CD14-positive monocyte (primary cell): ENCODE results near the gene AQP9. TPM values are rescaled to one million over a fixed set of nuclear protein-coding genes. Genes with fewer than 3 reads are reported as not detected.

Experiments used
- DNase-seq, 3 donors: peaks; one replicate each; pipeline ENCODE4 v3.0.0-alpha.2; 2011 to 2022
- H2AFZ ChIP-seq: 2 replicates; pipeline ENCODE4 v1.6.0; 2012; ENCODE audit warnings: mild to moderate bottlenecking, low read depth, low read length, inconsistent platforms; ENCODE audit not compliant: insufficient read depth, poor library complexity, severe bottlenecking
- H3K27ac ChIP-seq, 2 donors: 1 replicate in 1 of 2; 2 replicates in 1 of 2; pipeline ENCODE4 v1.5.1; 2012 to 2013; ENCODE audit warnings: low read length in 2 of 2, control low read depth in 1 of 2, inconsistent platforms in 1 of 2, low read depth in 1 of 2, mild to moderate bottlenecking in 1 of 2
- H3K27me3 ChIP-seq, 2 donors: one replicate each; pipeline versions ENCODE4 v1.6.0 to v1.6.1; 2011 to 2013; ENCODE audit warnings: low read length in 2 of 2; ENCODE audit not compliant: control insufficient read depth in 2 of 2, insufficient read depth in 2 of 2
- H3K36me3 ChIP-seq, 2 donors: replicated peaks in 1 of 2; 1 replicate in 1 of 2; 2 replicates in 1 of 2; pipeline versions ENCODE4 v1.5.1 to v1.6.1; 2012 to 2013; ENCODE audit warnings: low read length in 2 of 2, control low read depth in 1 of 2, inconsistent platforms in 1 of 2, mild to moderate bottlenecking in 1 of 2; ENCODE audit not compliant: insufficient read depth in 2 of 2, control insufficient read depth in 1 of 2
- H3K4me1 ChIP-seq, 2 donors: 1 replicate in 1 of 2; 2 replicates in 1 of 2; pipeline versions ENCODE4 v1.5.1 to v1.6.1; 2012 to 2013; ENCODE audit warnings: low read length in 2 of 2, control low read depth in 1 of 2, inconsistent platforms in 1 of 2, mild to moderate bottlenecking in 1 of 2, moderate library complexity in 1 of 2; ENCODE audit not compliant: insufficient read depth in 2 of 2, control insufficient read depth in 1 of 2
- H3K4me2 ChIP-seq: replicated peaks from 2 replicates; pipeline ENCODE3; 2012; ENCODE audit warnings: low read length, moderate library complexity, mild to moderate bottlenecking; ENCODE audit not compliant: poor library complexity, severe bottlenecking; ENCODE audit errors: extremely low read depth
- H3K4me3 ChIP-seq, 3 experiments: fragments of 200-600 bp in 1 of 3; sonication (generic) in 1 of 3; replicated peaks in 1 of 3; 1 replicate in 2 of 3; 2 replicates in 1 of 3; pipeline ENCODE4 v1.5.1; 2011 to 2013; ENCODE audit warnings: low read length in 3 of 3, mild to moderate bottlenecking in 3 of 3, control low read depth in 2 of 3, low read depth in 2 of 3, inconsistent platforms in 1 of 3, moderate library complexity in 1 of 3
- H3K79me2 ChIP-seq: 2 replicates; pipeline ENCODE4 v1.6.0; 2012; ENCODE audit warnings: mild to moderate bottlenecking, control low read depth, inconsistent platforms, low read length, moderate library complexity; ENCODE audit not compliant: insufficient read depth
- H3K9ac ChIP-seq: 2 replicates; pipeline ENCODE4 v1.6.0; 2017; ENCODE audit warnings: low read length, mild to moderate bottlenecking; ENCODE audit not compliant: insufficient read depth, poor library complexity, severe bottlenecking
- H3K9me3 ChIP-seq, 2 donors: replicated peaks in 1 of 2; 1 replicate in 1 of 2; 2 replicates in 1 of 2; pipeline versions ENCODE4 v1.5.1 to v1.6.1; 2012 to 2013; ENCODE audit warnings: low read length in 2 of 2, control low read depth in 1 of 2; ENCODE audit not compliant: control insufficient read depth in 1 of 2, insufficient read depth in 1 of 2
- H4K20me1 ChIP-seq: 2 replicates; pipeline ENCODE4 v1.6.0; 2012; ENCODE audit warnings: mild to moderate bottlenecking, low read length, control low read depth, moderate library complexity; ENCODE audit not compliant: insufficient read depth
- H3K27ac Mint-ChIP-seq, 7 donors: one replicate each; pipeline ENCODE4 v1.8.0; 2020; ENCODE audit warnings: mild to moderate bottlenecking in 7 of 7, mixed read lengths in 7 of 7, moderate library complexity in 6 of 7, inconsistent platforms in 2 of 7
- H3K27me3 Mint-ChIP-seq, 3 donors: one replicate each; pipeline ENCODE4 v1.8.0; 2021 to 2022; ENCODE audit warnings: low read depth in 3 of 3, mild to moderate bottlenecking in 3 of 3, mixed read lengths in 3 of 3, moderate library complexity in 3 of 3, inconsistent platforms in 1 of 3
- H3K36me3 Mint-ChIP-seq, 2 donors: one replicate each; pipeline ENCODE4 v1.8.0; 2020; ENCODE audit warnings: mixed read lengths in 2 of 2, inconsistent platforms in 1 of 2, mild to moderate bottlenecking in 1 of 2
- H3K4me1 Mint-ChIP-seq: one replicate; pipeline ENCODE4 v1.8.0; 2020; ENCODE audit warnings: mild to moderate bottlenecking, mixed read lengths
- H3K4me3 Mint-ChIP-seq, 2 donors: one replicate each; pipeline ENCODE4 v1.8.0; 2020; ENCODE audit warnings: mild to moderate bottlenecking in 2 of 2, mixed read lengths in 2 of 2, moderate library complexity in 1 of 2
- H3K9me3 Mint-ChIP-seq, 7 donors: one replicate each; pipeline ENCODE4 v1.8.0; 2020 to 2022; ENCODE audit warnings: mixed read lengths in 7 of 7, mild to moderate bottlenecking in 6 of 7, moderate library complexity in 6 of 7, inconsistent platforms in 2 of 7
- CTCF ChIP-seq: fragments of 200-600 bp; IDR thresholded peaks from one replicate; pipeline ENCODE4 v1.8.0; 2022; ENCODE audit warnings: antibody characterized with exemption, mild to moderate bottlenecking
- WGBS: methylation state at CpG from one replicate; pipeline ENCODE4 v1.1.5; 2013; ENCODE audit warnings: missing lambda C conversion rate; ENCODE audit not compliant: insufficient coverage; 5-methylcytosine and 5-hydroxymethylcytosine counted together
- intact Hi-C, 2 donors: fragments of 100-400 bp; cut with micrococcal nuclease; formaldehyde crosslinking; loops; one replicate each; pipeline versions ENCODE4 v1.15.0 to v1.15.1; 2023
- polyA plus RNA-seq, 3 donors: library from polyadenylated mRNA; depleted of rRNA in 1 of 3; unstranded in 2 of 3; stranded (reverse) in 1 of 3; fragments of 300-500 nt in 2 of 3; fragments of >200 nt in 1 of 3; fragmentation: Illumina TruSeq in 2 of 3; gene quantifications; 1 replicate in 2 of 3; 2 replicates in 1 of 3; pipeline ENCODE4 v1.2.3, GENCODE V29; 2012 to 2021

The AQP9 gene
- polyA plus RNA-seq, 3 donors, result 35.6 to 141 (median 112) TPM

- WGBS, result 100% methylated on average over 1 of the region's 2 CpGs
- TF ChIP-seq CTCF, result no peak
- Histone ChIP-seq H3K9ac (no peak overlapping the region), H4K20me1 (peaks cover 7% of the 10 kb centered on the region), H3K79me2 (no peaks in the 10 kb centered on the region), H3K9me3 (no peaks in the 10 kb centered on the region), H3K4me1 (peaks cover 0 to under 1% of the 10 kb centered on the region in 2 donors), H3K36me3 (peaks cover 0 to 12% of the 10 kb centered on the region in 2 donors), H3K27ac (no peak overlapping the region), H2AFZ (no peak overlapping the region), H3K4me2 (no peak overlapping the region), H3K27me3 (no peaks in the 10 kb centered on the region), H3K4me3 (no peak overlapping the region)
- H3K4me1 Mint-ChIP-seq, result no peaks in the 10 kb centered on the region
- DNase-seq, result no peak
- no peaks in the 10 kb centered on the region for H3K27me3 Mint-ChIP-seq
- intact Hi-C loops, result loop anchor here in 1 of 2 donors (10.0 kb wide), 1 partner anchor 60 kb away; no protein-coding TSS in a partner anchor
- no peak overlapping the region for H3K4me3 Mint-ChIP-seq
- no peaks in the 10 kb centered on the region for H3K9me3 Mint-ChIP-seq
- H3K36me3 Mint-ChIP-seq, result peaks cover 0 to 5% of the 10 kb centered on the region in 2 donors
- H3K27ac Mint-ChIP-seq, result no peak overlapping the region
Measured at GRCh38 chr15:58154769-58155168, 16.6 kb downstream of the AQP9 start.

- TF ChIP-seq CTCF, result no peak
- Histone ChIP-seq H3K4me3 (no peak overlapping the region), H3K4me1 (no peaks in the 10 kb centered on the region), H3K9me3 (no peaks in the 10 kb centered on the region), H4K20me1 (peaks cover 42% of the 10 kb centered on the region), H3K79me2 (no peaks in the 10 kb centered on the region), H3K27me3 (no peaks in the 10 kb centered on the region), H3K9ac (no peak overlapping the region), H3K36me3 (peaks cover 0 to 5% of the 10 kb centered on the region in 2 donors), H3K4me2 (no peak overlapping the region), H3K27ac (no peak overlapping the region), H2AFZ (no peak overlapping the region)
- Mint-ChIP-seq H3K27me3 (peaks cover 0 to 6% (median 0%) of the 10 kb centered on the region in 3 donors), H3K36me3 (peaks cover 0 to 21% of the 10 kb centered on the region in 2 donors), H3K4me3 (no peak overlapping the region), H3K27ac (no peak overlapping the region), H3K9me3 (no peaks in the 10 kb centered on the region), H3K4me1 (peaks cover 9% of the 10 kb centered on the region)
- WGBS, result 63% methylated on average over 2 of the region's 6 CpGs
- DNase-seq, result no peak
- intact Hi-C loops, result loop anchor here in 1 of 2 donors (10.0 kb wide), 1 partner anchor 55 kb away; no protein-coding TSS in a partner anchor
Measured at GRCh38 chr15:58159827-58160386, 21.7 kb downstream of the AQP9 start.
